HepG2 (cell line): Measurements from ENCODE around the gene IGLON5. TPM values are rescaled to one million over a fixed set of nuclear protein-coding genes. Genes with fewer than 3 reads are reported as not detected.

Experiments
- JUN ChIP-seq: sonication (generic); formaldehyde crosslinking; IDR thresholded peaks from 2 replicates; pipeline ENCODE4 v1.4.0; 2020; ENCODE audit warnings: mild to moderate bottlenecking, missing genetic modification reagents
- POLR2A ChIP-seq, 2 experiments: IDR thresholded peaks; 2 replicates each; pipeline ENCODE4 v1.6.1; 2011; ENCODE audit warnings: low read depth in 2 of 2, low read length in 2 of 2, mild to moderate bottlenecking in 1 of 2, moderate library complexity in 1 of 2; ENCODE audit not compliant: insufficient read depth in 1 of 2
- POLR2G ChIP-seq: fragments of 200-400 bp; formaldehyde crosslinking; IDR thresholded peaks from 2 replicates; pipeline ENCODE4 v1.6.1; 2018; ENCODE audit warnings: mild to moderate bottlenecking, low read depth, low read length, moderate library complexity
- RBFOX2 ChIP-seq: fragments of 200-400 bp; formaldehyde crosslinking; IDR thresholded peaks from 2 replicates; pipeline ENCODE4 v1.6.1; 2017; ENCODE audit warnings: low read depth, mild to moderate bottlenecking, low read length
- RERE ChIP-seq: IDR thresholded peaks from 2 replicates; pipeline ENCODE4 v1.6.1; 2016; ENCODE audit warnings: low read depth, missing genetic modification reagents, missing compliant biosample characterization
- ZNF251 ChIP-seq: sonication (generic); formaldehyde crosslinking; IDR thresholded peaks from 2 replicates; pipeline ENCODE4 v1.9.0; 2021; ENCODE audit warnings: mild to moderate bottlenecking, missing genetic modification reagents
- ZNF530 ChIP-seq: sonication (generic); formaldehyde crosslinking; IDR thresholded peaks from 2 replicates; pipeline ENCODE4 v1.5.0; 2020; ENCODE audit warnings: low read depth, mild to moderate bottlenecking, missing genetic modification reagents
- ZNF577 ChIP-seq: sonication (generic); formaldehyde crosslinking; IDR thresholded peaks from 2 replicates; pipeline ENCODE4 v1.4.0; 2020; ENCODE audit warnings: mild to moderate bottlenecking, low read depth, missing genetic modification reagents, borderline replicate concordance
- ZSCAN9 ChIP-seq: IDR thresholded peaks from 2 replicates; pipeline ENCODE4 v1.6.1; 2016; ENCODE audit warnings: borderline replicate concordance
- polyA plus RNA-seq, 8 experiments: library from polyadenylated mRNA; depleted of rRNA in 3 of 8; stranded (reverse) in 7 of 8; unstranded in 1 of 8; fragments of >200 nt; fragmentation: Illumina TruSeq in 4 of 8; extraction: Trizol in 4 of 8; gene quantifications; 2 replicates each; pipeline versions ENCODE4 v1.2.1 to v1.2.3, GENCODE V29; 2011 to 2016; ENCODE audit warnings: low read depth in 4 of 8, missing spikeins in 1 of 8, mixed read lengths in 1 of 8; ENCODE audit not compliant: insufficient read depth in 1 of 8
- total RNA-seq, 5 experiments: library from RNA; depleted of rRNA; stranded (reverse); fragments of >200 nt; fragmentation: Illumina TruSeq; extraction: Trizol; gene quantifications; 2 replicates each; pipeline ENCODE4 v1.2.3, GENCODE V29; 2016; ENCODE audit warnings: low read depth in 1 of 5

The IGLON5 gene
- total and polyA plus RNA-seq, 2 of the 13 experiments (the other 11 are each of a cell fraction or from before 2014, with no cell fraction given) = 0.04 to 5.7 TPM

GRCh38 chr19:51345076-51345620, 33.7 kb downstream of the IGLON5 start (continued):
- TF ChIP-seq RERE = no peak
- TF ChIP-seq ZNF577 (CRISPR knock-in tag) = no peak
- TF ChIP-seq RBFOX2 = 0 out of 2 replicates have a peak, but pooled peaks have one; percentile 59
- peak; percentile 33; the same call in 1 of the 2 replicates for TF ChIP-seq POLR2G
- no peak for TF ChIP-seq ZSCAN9
- TF ChIP-seq ZNF530 (CRISPR knock-in tag) = no peak
- TF ChIP-seq ZNF251 (CRISPR knock-in tag) = no peak
- no peak for TF ChIP-seq JUN
- peak in 1 of 2 experiments; percentile 45; a peak in 2 of 4 replicates for TF ChIP-seq POLR2A (IDR thresholded peaks at IDR 0.05; ENCODE audit: insufficient read depth in 1 of 2, low read depth in 2 of 2, low read length in 2 of 2)
